SH-SY5Y (cell line): ENCODE measurements around the gene CBLIF.

Experiments
- GATA2 ChIP-seq: IDR thresholded peaks from 2 replicates; pipeline ENCODE4 v1.6.1; 2011; ENCODE audit warnings: mild to moderate bottlenecking, low read depth, low read length
- GATA3 ChIP-seq: IDR thresholded peaks from 2 replicates; pipeline ENCODE4 v1.6.1; 2011; ENCODE audit warnings: low read depth, mild to moderate bottlenecking, low read length, moderate library complexity

DNA sequence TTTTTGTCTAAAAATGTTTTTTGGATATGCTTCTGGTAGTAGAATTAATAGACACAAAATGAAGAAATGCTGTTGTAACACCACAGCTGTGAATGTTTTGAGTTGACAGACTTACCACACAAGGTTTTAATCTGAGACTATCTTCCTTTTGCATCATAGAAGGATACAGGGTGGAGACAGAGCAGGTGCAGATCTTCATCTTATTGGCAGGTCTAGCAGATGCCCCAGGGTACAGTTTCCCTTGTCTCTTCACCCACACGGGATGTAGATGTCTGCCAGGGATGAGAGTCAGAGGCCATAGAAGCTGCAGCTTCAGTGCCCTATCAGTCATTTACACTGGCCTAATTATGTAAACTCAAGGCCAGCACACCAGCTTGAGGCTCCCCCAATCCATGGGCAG, 34.3 kb upstream of the CBLIF start:
- TF ChIP-seq GATA3 (peak; percentile 69; the same call in 1 of the 2 replicates), GATA2 (peak; percentile 81)
